A204.1 (cell line): ENCODE results near the gene ZNF217.
"Not testable (repeated sequence)": the region's sequence is repeated elsewhere in the genome, so short reads cannot be mapped to it uniquely, and the experiment has no call there.

Experiments
- FAIRE-seq: peaks from 2 replicates; lab custom pipeline; 2012; peaks lifted over from hg19 to GRCh38; lab: Jason Lieb, UNC

Gene ZNF217

GRCh38 chr20:53523615-53524014 lies 70.0 kb downstream of the ZNF217 start:
- not testable (repeated sequence) for FAIRE-seq

GRCh38 chr20:53522696-53523095 lies 70.9 kb downstream of the ZNF217 start:
- no peak for FAIRE-seq

- FAIRE-seq = no peak
Measured at GRCh38 chr20:53522026-53522425, 71.6 kb downstream of the ZNF217 start.

- not testable (repeated sequence) for FAIRE-seq
Measured at GRCh38 chr20:53521421-53521820, 72.2 kb downstream of the ZNF217 start.

- no peak for FAIRE-seq
Measured at GRCh38 chr20:53517146-53517545, 76.5 kb downstream of the ZNF217 start.
